PC-3 (cell line): ENCODE measurements around the gene SSU72. TPM values are rescaled to one million over a fixed set of nuclear protein-coding genes. Genes with fewer than 3 reads are reported as not detected.
A peak's percentile ranks its signal among the peaks of the same experiment; 100 is the strongest.

Source experiments
- ATAC-seq: fragments of 200-7000 bp; cut with Tn5 transposase; 2 replicates; pipeline ENCODE4 v1.9.1; 2020; ENCODE audit warnings: mild to moderate bottlenecking, moderate library complexity
- BruUV-seq: library from RNA; stranded (reverse); fragments of 400-500 nt; replicated peaks from 2 replicates; lab custom pipeline; 2021; lab: Mats Ljungman, UMichigan
- CTCF ChIA-PET: fragments of 300-600 bp; sonication (Branson Sonifier 250); formaldehyde crosslinking; loops from one replicate; lab custom pipeline; 2022; ENCODE audit warnings: antibody characterized with exemption; lab: Charles Lee
- POLR2A ChIA-PET: fragments of 300-600 bp; sonication (Branson Sonifier 250); formaldehyde crosslinking; loops from one replicate; lab custom pipeline; 2022; ENCODE audit warnings: antibody characterized with exemption; ENCODE audit not compliant: unreplicated experiment; lab: Charles Lee
- DNase-seq: peaks from one replicate; pipeline ENCODE4 v3.0.0-alpha.2; 2015
- H2AFZ ChIP-seq: fragments of 300-600 bp; sonication (generic); 2 replicates; pipeline ENCODE4 v1.6.0; 2016; ENCODE audit warnings: antibody characterized with exemption, low read length
- H3F3A ChIP-seq: fragments of 300-600 bp; sonication (generic); one replicate; pipeline ENCODE4 v1.6.0; 2017; ENCODE audit warnings: antibody characterized with exemption, low read length, control low read depth, mild to moderate bottlenecking; ENCODE audit not compliant: unreplicated experiment
- H3K27ac ChIP-seq: fragments of 300-600 bp; sonication (generic); 2 replicates; pipeline ENCODE4 v1.5.1; 2016; ENCODE audit warnings: mild to moderate bottlenecking, low read length
- H3K27me3 ChIP-seq: fragments of 300-600 bp; sonication (generic); 2 replicates; pipeline ENCODE4 v1.6.1; 2016; ENCODE audit warnings: low read length, mixed read lengths
- H3K36me3 ChIP-seq: fragments of 300-600 bp; sonication (generic); 2 replicates; pipeline ENCODE4 v1.6.1; 2016; ENCODE audit warnings: low read depth, mixed run types, low read length, mixed read lengths
- H3K4me1 ChIP-seq: fragments of 300-600 bp; sonication (generic); 2 replicates; pipeline ENCODE4 v1.5.1; 2016; ENCODE audit warnings: low read length; ENCODE audit not compliant: insufficient read depth
- H3K4me2 ChIP-seq: fragments of 300-600 bp; sonication (generic); 2 replicates; pipeline ENCODE4 v1.6.0; 2016; ENCODE audit warnings: low read length
- H3K4me3 ChIP-seq: fragments of 300-600 bp; sonication (generic); 2 replicates; pipeline ENCODE4 v1.5.1; 2016; ENCODE audit warnings: mild to moderate bottlenecking, low read length, mixed read lengths
- H3K79me2 ChIP-seq: fragments of 300-600 bp; sonication (generic); 2 replicates; pipeline ENCODE4 v1.6.1; 2017; ENCODE audit warnings: low read length, mixed read lengths
- H3K9ac ChIP-seq: fragments of 300-600 bp; sonication (generic); 2 replicates; pipeline ENCODE4 v1.6.0; 2016; ENCODE audit warnings: mild to moderate bottlenecking, low read length
- H3K9me2 ChIP-seq: fragments of 300-600 bp; sonication (generic); replicated peaks from 2 replicates; pipeline ENCODE4 v1.6.1; 2016; ENCODE audit warnings: mixed run types, low read length, mixed read lengths
- H3K9me3 ChIP-seq: fragments of 300-600 bp; sonication (generic); 2 replicates; pipeline ENCODE4 v1.6.1; 2016; ENCODE audit warnings: low read length, mixed read lengths
- H4K20me1 ChIP-seq: fragments of 300-600 bp; sonication (generic); 2 replicates; pipeline ENCODE4 v1.6.1; 2016; ENCODE audit warnings: low read length, mixed read lengths
- EZH2 ChIP-seq: fragments of 300-600 bp; sonication (generic); IDR thresholded peaks from one replicate; pipeline ENCODE4 v1.6.1; 2017; ENCODE audit warnings: antibody characterized with exemption, mild to moderate bottlenecking, low read length; ENCODE audit not compliant: unreplicated experiment
- EZH2phosphoT487 ChIP-seq: fragments of 300-600 bp; sonication (generic); IDR thresholded peaks from 2 replicates; pipeline ENCODE4 v1.6.1; 2018; ENCODE audit warnings: mild to moderate bottlenecking, antibody characterized with exemption, low read length, borderline replicate concordance
- intact Hi-C: fragments of 100-400 bp; cut with micrococcal nuclease; formaldehyde crosslinking; loops from 2 replicates; pipeline ENCODE4 v1.9.0; 2023
- total RNA-seq: library from RNA; depleted of rRNA; stranded (reverse); fragments of >200 nt; gene quantifications from 2 replicates; pipeline ENCODE4 v1.2.3, GENCODE V29; 2014
- TF ChIP-seq, protein P1 (sequence below): fragments of 300-600 bp; sonication (generic); conservative IDR thresholded peaks from 2 replicates; pipeline ENCODE4 v1.5.1; 2017; ENCODE audit warnings: antibody characterized with exemption, low read depth, mild to moderate bottlenecking, low read length

Gene SSU72
- total RNA-seq, 1 experiment from 2014 or later: 283 TPM

DNA sequence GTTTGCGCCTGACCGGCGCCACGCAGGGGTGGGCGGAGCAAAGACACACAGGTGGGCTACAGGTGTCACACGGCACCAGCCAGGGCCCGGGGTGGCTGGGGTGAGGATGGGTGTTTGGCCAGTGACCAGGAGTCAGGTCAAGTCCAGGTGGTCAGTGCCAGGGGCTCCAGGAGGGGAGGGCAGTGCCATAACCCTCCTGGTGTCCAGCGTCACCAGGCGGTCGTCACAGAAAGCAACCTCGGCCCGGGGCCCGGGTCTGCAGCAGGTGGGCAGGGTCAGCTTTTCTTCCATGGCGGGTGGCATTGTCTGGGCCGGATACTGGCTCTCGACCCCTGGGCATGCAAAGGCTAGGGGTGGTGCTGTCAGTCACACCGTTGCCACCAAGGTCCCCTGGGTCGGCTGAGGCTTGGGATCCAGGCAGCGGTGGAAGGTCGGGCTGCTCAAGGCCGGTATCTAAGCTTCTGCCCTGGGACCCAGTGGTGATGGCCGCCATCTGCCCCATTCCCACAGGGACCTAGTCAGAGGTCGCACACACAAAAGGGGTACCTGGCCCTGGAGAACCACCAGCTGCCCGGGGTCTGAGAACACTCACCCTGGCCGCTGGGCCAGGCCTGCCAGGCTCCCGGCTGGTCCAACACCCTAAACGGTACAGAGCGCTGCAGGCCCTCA lies 23.5 kb upstream of the SSU72 start:
- no peaks in the 10 kb centered on the region for H3F3A ChIP-seq
- TSS peak; percentile 35 for BruUV-seq
- POLR2A ChIA-PET: no interaction called here

DNA sequence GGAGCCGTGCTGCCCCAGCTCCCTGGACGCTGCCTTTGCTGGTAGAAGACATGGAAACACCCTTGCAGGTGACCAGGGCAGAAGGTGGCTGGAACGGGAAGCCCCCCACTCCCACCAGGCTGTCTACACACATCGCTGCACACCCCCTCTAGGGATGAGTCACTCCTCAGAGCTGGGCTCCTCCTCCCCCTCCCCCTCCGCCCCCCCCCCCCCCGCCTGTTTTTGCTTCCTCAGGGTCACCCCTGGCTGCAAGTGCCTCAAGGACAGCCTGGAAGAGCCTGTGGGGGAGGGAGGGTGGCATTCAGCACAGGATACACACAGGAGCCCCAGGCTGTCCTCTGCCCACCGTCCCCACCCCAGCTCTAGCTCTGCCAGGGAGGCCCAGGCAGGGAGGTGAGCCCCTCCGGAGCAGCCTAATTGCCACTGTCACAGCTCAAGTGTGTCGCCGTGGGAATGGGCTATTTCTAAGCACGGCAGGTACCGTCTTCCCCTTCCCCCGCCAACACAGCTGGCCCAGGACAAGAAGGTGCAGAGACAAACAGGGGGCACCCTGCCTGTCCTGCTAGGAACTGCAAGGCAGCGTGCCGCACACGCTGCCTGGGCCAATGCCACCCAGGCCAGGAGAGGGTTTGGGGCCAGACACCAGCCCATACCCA lies 22.7 kb upstream of the SSU72 start:
- Histone ChIP-seq H3K4me1 (peaks cover 5% of the 10 kb centered on the region), H3K36me3 (no peaks in the 10 kb centered on the region), H2AFZ (no peak overlapping the region), H3K4me3 (no peak overlapping the region), H3K79me2 (no peaks in the 10 kb centered on the region), H4K20me1 (no peaks in the 10 kb centered on the region), H3K4me2 (peak overlapping the region; percentile 60), H3F3A (no peaks in the 10 kb centered on the region), H3K9me3 (no peaks in the 10 kb centered on the region), H3K9me2 (no peaks in the 10 kb centered on the region), H3K27ac (no peak overlapping the region), H3K9ac (no peak overlapping the region), H3K27me3 (peaks cover 4% of the 10 kb centered on the region; the same call in 1 of the 2 replicates)
- DNase-seq: peak; percentile 55
- POLR2A ChIA-PET: interaction anchor here (0.6 kb wide), 1 partner anchor 252 kb away, joined by 4 read pairs; no protein-coding TSS in a partner anchor
- no TSS peak for BruUV-seq
- intact Hi-C loops: no loop called here
- CTCF ChIA-PET: no interaction called here
- ATAC-seq: peak; percentile 56
- TF ChIP-seq EZH2phosphoT487: no peak
- TF ChIP-seq EZH2: no peak
- TF ChIP-seq, protein P1, sequence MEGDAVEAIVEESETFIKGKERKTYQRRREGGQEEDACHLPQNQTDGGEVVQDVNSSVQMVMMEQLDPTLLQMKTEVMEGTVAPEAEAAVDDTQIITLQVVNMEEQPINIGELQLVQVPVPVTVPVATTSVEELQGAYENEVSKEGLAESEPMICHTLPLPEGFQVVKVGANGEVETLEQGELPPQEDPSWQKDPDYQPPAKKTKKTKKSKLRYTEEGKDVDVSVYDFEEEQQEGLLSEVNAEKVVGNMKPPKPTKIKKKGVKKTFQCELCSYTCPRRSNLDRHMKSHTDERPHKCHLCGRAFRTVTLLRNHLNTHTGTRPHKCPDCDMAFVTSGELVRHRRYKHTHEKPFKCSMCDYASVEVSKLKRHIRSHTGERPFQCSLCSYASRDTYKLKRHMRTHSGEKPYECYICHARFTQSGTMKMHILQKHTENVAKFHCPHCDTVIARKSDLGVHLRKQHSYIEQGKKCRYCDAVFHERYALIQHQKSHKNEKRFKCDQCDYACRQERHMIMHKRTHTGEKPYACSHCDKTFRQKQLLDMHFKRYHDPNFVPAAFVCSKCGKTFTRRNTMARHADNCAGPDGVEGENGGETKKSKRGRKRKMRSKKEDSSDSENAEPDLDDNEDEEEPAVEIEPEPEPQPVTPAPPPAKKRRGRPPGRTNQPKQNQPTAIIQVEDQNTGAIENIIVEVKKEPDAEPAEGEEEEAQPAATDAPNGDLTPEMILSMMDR: peak; percentile 55

More for the DNA sequence above, 23.5 kb upstream of the SSU72 start:
- DNase-seq: no peak
- intact Hi-C loops: no loop called here
- TF ChIP-seq EZH2 (no peak), EZH2phosphoT487 (no peak)
- TF ChIP-seq, protein P1: 0 out of 2 replicates have a peak, but pooled peaks have one; percentile 5
- ATAC-seq: no peak
- H4K20me1 ChIP-seq: no peaks in the 10 kb centered on the region
- no peak overlapping the region for H3K4me3 ChIP-seq
- no peak overlapping the region for H3K27ac ChIP-seq
- H3K36me3 ChIP-seq: no peaks in the 10 kb centered on the region
- H3K4me1 ChIP-seq: peaks cover 5% of the 10 kb centered on the region
- H2AFZ ChIP-seq: no peak overlapping the region
- H3K9me2 ChIP-seq: no peaks in the 10 kb centered on the region
- CTCF ChIA-PET: no interaction called here
- H3K79me2 ChIP-seq: no peaks in the 10 kb centered on the region
- no peaks in the 10 kb centered on the region for H3K9me3 ChIP-seq
- peaks cover 4% of the 10 kb centered on the region; the same call in 1 of the 2 replicates for H3K27me3 ChIP-seq
- H3K9ac ChIP-seq: no peak overlapping the region
- peak overlapping the region; percentile 60; the same call in 1 of the 2 replicates for H3K4me2 ChIP-seq
